GM04504 (cell line): ENCODE data around the gene IFT74.

Experiments used
- DNase-seq: peaks from one replicate; pipeline ENCODE4 v3.0.0-alpha.2; 2012; ENCODE audit warnings: low read depth

The IFT74 gene

DNA sequence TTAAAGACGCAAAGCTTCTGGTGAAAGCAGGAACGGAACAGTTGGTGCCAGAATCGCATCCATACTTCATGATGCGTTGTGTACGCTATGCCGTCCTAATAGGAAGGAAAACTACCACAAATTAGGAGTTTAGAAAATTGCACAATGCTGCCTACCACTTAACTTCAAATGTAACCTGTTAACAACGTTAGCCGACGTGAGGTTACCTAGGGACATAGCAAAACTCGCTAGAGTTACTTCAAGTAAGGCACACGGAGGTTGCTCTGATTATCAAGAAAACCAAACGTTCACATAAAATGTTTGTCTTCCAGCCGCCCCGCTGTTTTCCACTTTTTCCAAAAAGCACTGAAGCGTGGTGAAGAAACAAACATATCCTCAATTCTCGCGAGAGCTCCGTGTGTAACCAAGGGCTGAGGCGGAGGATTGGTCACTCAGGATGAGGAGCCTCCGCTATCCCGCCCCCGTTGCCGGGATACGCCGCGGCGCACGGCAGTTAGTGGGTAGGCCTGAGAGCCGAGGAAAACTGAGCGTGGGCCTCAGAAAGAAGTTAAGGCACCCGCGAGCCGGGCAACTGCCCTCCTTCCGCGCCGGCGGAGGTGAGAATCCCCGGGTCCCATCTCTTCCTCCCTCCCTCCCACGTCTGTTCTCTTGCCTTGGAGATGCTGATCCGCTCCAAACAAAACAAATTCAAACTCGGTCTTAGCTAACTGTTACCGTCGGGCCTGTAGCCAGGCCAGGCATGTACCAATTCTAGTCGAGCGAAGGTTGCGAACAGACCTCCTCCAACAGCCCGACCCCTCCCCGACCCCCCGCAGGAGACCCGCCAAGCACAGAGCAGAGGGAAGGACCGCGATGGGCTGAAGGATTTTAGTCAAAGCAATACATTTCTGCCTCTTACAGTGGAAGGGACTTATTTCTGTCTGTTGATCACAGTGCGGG, at the start of gene IFT74:
IFT74 (plus strand) TSS at position 492 of the 939 bp plus-strand sequence. CDS start 5,556 bp downstream, outside the sequence.
- peak; percentile 97 for DNase-seq

- DNase-seq: no peak
These were observed 43.0 kb upstream of the IFT74 start for GRCh38 chr9:26913138-26913668.

DNA sequence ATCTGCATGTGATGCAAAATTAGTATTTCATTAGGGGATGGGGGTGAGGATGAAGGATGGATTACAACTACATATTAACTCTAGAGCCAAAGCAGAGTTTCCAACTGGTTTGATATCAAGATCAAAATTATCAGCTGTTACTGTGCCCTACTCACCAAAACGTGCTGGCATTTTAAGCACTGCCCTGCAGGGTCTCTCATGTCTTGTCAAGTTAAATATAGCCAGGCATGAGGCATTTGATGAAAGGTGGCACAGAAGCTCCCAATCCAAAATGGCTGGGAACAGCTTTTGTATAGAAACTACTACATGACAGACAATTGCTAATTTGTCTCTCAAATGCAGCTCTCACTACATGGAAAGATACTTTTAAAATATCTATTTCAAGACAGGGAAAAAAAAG, 36.5 kb upstream of the IFT74 start:
- no peak for DNase-seq

- no peak for DNase-seq
These were observed 30.6 kb upstream of the IFT74 start for GRCh38 chr9:26925609-26926008.

GRCh38 chr9:26928902-26929495, 27.2 kb upstream of the IFT74 start:
- DNase-seq: no peak

- DNase-seq: no peak
These were observed 20.4 kb upstream of the IFT74 start for GRCh38 chr9:26935847-26936246.

DNA sequence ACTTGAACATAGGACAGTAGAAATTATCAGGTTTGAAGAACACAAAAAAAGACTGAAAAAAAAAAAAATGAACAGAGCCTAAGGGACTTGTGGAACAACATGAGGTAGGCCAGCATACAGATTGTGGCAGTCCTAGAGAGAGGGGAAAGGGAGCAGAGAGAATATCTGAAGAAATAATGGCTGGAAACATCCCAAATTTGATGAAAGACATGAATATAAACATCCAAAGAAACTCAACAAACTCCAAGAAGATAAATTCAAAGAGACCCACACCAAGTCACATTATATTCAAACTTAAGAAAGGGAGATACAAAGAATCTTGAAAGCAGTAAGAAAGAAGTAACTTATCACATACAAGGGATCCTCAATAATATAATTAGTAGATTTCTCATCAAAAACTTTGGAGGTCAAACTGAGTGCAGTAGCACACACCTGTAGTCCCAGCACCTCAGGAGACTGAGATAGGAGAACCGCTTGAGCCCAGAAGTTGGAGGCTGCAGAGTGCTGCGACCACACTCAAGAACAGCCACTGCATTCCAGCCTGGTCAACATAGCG, 18.3 kb upstream of the IFT74 start:
- no peak for DNase-seq

DNA sequence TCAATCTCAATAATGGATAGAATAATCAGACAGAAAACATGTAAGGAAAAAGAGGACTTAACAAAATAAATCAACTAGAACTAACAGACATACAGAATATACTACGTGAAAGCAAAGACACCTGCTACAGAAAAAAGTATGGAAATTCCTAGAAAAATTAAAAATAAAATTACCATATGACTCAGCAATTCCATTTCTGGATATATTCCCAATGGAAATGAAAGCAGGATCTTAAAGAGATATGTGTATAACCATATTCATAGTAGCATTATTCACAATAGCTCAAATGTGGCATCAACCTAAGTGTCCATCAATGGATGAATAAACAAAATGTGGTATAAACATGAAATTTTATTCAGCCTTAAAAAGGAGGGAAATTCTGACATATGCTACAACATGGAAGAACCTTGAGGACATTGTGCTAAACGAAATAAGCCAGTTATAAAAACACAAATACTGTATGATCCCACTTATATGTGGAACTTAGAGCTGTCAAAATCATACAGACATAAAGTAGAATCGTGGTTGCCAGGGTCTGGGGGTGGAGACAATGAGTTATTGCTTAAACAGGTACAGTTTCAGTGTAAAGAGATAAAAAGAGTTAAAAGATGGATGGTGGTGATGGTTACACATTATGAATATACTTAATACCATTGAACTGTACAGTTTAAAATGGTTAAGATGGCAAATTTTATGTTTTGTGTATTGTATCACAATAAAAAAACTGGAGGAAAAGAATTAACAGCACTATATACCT, 16.1 kb upstream of the IFT74 start:
- DNase-seq: no peak

DNA sequence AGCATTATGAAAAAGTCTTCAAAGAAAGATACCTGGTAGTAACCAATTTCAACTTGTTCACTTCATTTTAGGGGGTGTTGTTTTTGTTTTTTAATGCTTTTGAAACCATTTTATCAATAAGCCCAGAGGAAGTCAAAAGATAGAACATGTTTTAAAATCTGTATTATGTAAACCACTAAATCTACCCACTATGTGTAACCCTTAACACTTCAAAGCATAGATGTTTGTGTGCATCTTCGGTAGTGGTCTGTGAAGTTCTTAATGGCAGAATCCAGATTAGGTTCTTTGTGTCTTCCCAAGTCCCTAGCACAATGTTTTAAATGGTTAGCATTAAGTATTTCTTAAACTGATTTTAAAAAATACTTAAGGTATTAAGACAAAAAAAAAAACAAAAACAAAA, 15.4 kb upstream of the IFT74 start:
- DNase-seq: no peak

- no peak for DNase-seq
These were observed 10.6 kb upstream of the IFT74 start for GRCh38 chr9:26945591-26945990.

DNA sequence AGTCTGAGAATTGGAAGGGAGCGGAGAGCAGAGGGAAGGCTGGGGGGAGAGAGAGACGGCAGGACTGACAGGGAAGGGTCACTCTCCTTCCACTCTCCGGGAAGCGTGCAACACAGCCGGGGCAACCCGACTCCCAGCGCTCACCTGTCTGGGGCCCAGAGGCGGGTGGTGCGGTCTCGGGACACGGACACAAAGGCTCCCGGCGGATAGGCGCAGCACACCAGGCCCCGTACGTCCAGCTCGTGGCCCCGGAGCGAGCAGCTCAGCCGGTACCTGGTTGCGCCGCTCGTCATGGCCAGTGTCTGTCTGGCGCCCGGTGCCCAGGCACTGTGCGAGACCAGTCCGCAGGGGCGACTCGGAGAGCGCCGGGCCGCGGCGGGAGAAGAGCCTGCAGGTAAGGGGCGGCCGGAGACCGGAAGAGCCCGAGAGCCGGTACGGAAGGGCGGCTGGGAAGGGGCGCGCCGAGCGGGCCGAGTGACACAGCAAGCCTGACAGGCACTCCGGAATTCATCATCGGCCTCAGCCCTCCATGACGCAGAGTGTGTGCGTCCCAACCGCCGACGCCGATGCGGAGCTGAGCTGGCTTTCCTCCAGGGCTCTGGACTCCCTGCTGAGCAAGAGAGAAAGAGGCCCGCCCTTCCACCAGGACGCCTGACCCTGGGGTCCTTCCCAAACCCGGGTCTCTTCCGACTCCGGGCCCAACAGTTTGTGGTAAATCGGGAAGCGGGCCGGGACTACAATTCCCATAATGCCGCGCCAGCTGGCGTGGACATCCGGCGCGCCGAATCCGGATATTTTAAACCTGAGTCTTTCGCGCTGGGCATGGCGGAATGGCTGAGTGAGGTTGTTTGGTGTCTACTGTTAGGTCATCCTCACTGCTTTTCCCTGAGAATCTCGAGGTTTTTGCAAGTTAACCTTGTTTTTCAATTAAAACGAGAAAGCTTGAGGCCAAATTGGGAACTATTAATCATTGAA, 9.2 kb upstream of the IFT74 start, which contains the start of gene PLAA:
PLAA (minus strand) TSS at position 490 of the 975 bp plus-strand sequence; CDS start at position 293, 197 bp downstream.
- DNase-seq: peak; percentile 81

DNA sequence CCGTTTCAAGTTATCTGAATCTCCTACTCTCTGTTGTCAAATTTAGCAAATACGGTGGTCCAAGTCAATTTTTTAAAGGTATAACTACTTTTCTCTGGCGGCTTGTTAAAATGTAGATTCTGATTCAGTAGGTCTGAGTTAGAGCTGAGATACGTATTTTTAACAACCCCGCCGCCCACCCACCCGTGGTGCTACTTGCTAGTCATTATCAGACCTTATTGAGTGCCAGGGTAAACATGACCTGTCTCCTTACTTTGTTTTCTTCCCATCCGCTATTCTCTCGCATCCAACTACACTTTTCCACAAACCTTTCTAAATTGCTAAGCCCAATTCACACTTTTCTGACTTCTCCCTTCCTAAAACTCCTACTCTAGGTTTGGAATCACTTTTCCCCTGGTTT, 8.5 kb upstream of the IFT74 start:
- DNase-seq: no peak

DNA sequence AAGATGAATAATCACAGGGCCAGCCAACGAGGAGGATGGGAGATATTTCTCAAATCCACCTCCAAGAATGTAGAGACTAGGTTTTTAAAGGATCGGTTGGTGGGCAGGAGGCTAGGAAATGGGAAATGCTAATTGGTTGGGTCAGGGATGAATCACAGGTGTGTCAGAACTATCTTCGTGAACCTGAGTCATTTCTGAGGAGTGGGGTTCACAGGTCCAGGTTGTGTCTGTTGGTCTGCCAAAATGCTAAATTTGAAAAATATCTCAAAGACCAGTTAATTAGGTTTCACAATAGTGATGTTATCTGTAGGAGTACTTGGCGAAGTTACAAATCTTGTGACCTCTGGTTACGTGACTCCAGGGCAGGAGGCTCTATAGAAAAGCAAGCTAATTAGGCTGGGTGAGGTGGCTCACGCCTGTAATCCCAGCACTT, 6.6 kb upstream of the IFT74 start:
- no peak for DNase-seq

DNA sequence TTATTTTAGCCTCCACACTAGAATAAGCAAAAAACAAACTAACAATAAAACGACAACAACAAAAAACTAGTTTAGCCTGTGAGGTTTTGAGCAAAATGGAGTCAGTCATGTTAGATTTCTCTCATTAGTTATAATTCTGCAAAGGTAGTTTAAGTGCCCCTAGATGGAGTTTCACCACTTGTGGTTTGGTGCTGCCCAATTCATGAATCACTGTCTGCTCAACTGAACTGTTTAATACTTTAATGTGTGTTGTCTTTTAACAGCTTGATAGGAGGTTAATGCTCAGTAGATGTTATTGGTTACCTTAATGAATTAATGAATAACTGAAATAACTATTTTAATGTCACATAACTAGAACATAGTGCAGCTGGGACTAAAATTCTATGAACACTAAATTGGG, 5.7 kb upstream of the IFT74 start:
- no peak for DNase-seq

DNA sequence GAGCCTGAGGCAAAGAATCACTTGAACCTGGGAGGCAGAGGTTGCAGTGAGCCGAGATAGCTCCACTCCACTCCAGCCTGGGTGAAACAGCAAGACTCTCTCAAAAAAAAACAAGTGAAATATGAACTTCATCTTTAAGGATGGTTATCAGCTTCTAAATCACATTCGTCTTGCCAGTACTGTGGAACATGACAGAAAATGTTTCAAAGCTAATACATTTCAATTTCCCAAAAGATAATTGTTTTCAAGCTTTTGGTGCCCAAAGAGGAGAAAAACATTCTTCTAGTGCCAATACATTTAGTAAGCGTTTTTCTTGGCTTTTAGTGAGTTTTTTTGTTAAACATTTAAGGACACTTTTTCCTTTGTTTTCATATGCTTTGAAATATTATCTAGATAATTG, 4.4 kb upstream of the IFT74 start:
- DNase-seq: no peak

- no peak for DNase-seq
These were observed 2.1 kb upstream of the IFT74 start for GRCh38 chr9:26954050-26954508.

GRCh38 chr9:26955222-26955903, 849 bp upstream of the IFT74 start:
- no peak for DNase-seq

DNA sequence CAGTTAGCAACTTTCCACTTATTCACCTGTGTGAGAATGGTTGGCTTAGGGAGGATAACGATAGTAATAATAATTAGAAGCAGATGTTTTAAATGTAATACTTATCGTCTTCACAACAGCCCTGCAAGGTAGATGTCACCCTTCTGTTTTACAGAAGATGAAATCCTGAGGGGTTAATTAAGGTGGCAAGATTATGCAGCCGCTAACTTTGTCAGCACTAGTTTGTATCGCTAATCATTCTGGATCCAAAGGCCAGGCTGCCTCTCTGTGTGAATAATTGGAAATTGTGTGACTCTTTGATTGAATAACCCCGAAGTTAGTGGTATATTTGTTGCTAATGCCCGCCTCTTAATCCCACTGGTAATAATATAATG, 635 bp downstream of the IFT74 start:
- DNase-seq: no peak

- DNase-seq: no peak
These were observed 15.5 kb downstream of the IFT74 start for GRCh38 chr9:26971721-26972120.

- no peak for DNase-seq
These were observed 17.8 kb downstream of the IFT74 start for GRCh38 chr9:26973989-26974388.
